Measurements from ENCODE around the gene ACTC1. TPM values are rescaled to one million over a fixed set of nuclear protein-coding genes. Genes with fewer than 3 reads are reported as not detected.

The ACTC1 gene
- total and polyA plus RNA-seq, 2 of the 13 experiments (the other 11 are each of a cell fraction or from before 2014, with no cell fraction given): not detected

- no peak for TF ChIP-seq ZNF460 (CRISPR knock-in tag; IDR thresholded peaks at IDR 0.05; ENCODE audit: borderline replicate concordance)
These were observed 34.4 kb downstream of the ACTC1 start (continued) for GRCh38 chr15:34760909-34761308.

GRCh38 chr15:34759992-34760391 is 35.4 kb downstream of the ACTC1 start:
- H3K4me3 ChIP-seq (replicated peaks in 1 of 3; ENCODE audit: insufficient read depth in 1 of 3, low read depth in 2 of 3, low read length in 3 of 3): no peak overlapping the region
- in situ Hi-C loops (cut with HindIII; ENCODE audit: extremely low pct_ligation_motif_present, low pct_unique_long_range_greater_than_20kb): no loop called here
- peaks cover 1 to 15% of the 10 kb centered on the region in 2 experiments; a peak in 3 of 5 replicates for H3K27me3 ChIP-seq (ENCODE audit: control insufficient read depth in 1 of 2, insufficient read depth in 2 of 2, low read length in 2 of 2)
- no peak for ATAC-seq
- WGBS (ENCODE audit: low lambda C conversion rate): 0% methylated on average over 2 of the region's 2 CpGs
- ChIA-PET CTCF (ENCODE audit: low intra/inter-chr PET ratio, low total read pairs) (no interaction called here), POLR2A (no interaction called here)
- no peak for TF ChIP-seq ZNF839 (CRISPR knock-in tag; IDR thresholded peaks at IDR 0.05; ENCODE audit: borderline replicate concordance)
- no peak for TF ChIP-seq CBX1 (IDR thresholded peaks at IDR 0.05; ENCODE audit: low read depth)
- TF ChIP-seq ZNF101 (CRISPR knock-in tag; IDR thresholded peaks at IDR 0.05; ENCODE audit: borderline replicate concordance, low read depth): no peak
- no peak for TF ChIP-seq TFE3 (CRISPR knock-in tag; IDR thresholded peaks at IDR 0.05)
- no peak for TF ChIP-seq ZNF333 (CRISPR knock-in tag; IDR thresholded peaks at IDR 0.05; ENCODE audit: borderline replicate concordance)
- TF ChIP-seq ZNF660 (CRISPR knock-in tag; IDR thresholded peaks at IDR 0.05; ENCODE audit: borderline replicate concordance, low read depth): no peak
- TF ChIP-seq ZNF20 (CRISPR knock-in tag; IDR thresholded peaks at IDR 0.05): no peak
- no peak for TF ChIP-seq PHF8 (CRISPR knock-in tag; IDR thresholded peaks at IDR 0.05)
- no peak for TF ChIP-seq HNF1B (CRISPR knock-in tag; IDR thresholded peaks at IDR 0.05)
- no peak overlapping the region for H2AFZ ChIP-seq (ENCODE audit: low read length)
- no peak for FAIRE-seq
- intact Hi-C loops (cut with micrococcal nuclease; ENCODE audit: unreplicated experiment): no loop called here
- no TSS peak for BruUV-seq (replicated peaks)
- H3K36me3 ChIP-seq (replicated peaks in 1 of 2; ENCODE audit: control insufficient read depth in 1 of 2, insufficient read depth in 2 of 2, low read length in 2 of 2): no peaks in the 10 kb centered on the region
- no peaks in the 10 kb centered on the region for H3K9me3 ChIP-seq (ENCODE audit: low read length)
- H4K20me1 ChIP-seq (ENCODE audit: insufficient read depth, low read length): no peaks in the 10 kb centered on the region
- no peak overlapping the region for H3K27ac ChIP-seq (ENCODE audit: extremely low read length, insufficient read depth, low read length)
- no peak overlapping the region for H3K9ac ChIP-seq (ENCODE audit: insufficient read depth, low read depth, low read length)
- no peaks in the 10 kb centered on the region for H3K4me1 ChIP-seq (ENCODE audit: insufficient read depth, low read length)
- H3K79me2 ChIP-seq (ENCODE audit: insufficient read depth, low read length): no peaks in the 10 kb centered on the region
- H3K4me2 ChIP-seq (ENCODE audit: low read depth, low read length): no peak overlapping the region
- no peak for DNase-seq (ENCODE audit: low spot score)

All from HepG2 (cell line).